Activated T-cell treated with anti-CD3 and anti-CD28 coated beads, Interleukin-2, amount 50 U/mL, for 1 hour (primary cell): ENCODE data around the gene CBL.
A peak's percentile ranks its signal among the peaks of the same experiment; 100 is the strongest.

Experiments used
- DNase-seq: peaks from one replicate; pipeline ENCODE4 v3.0.0-alpha.2; 2020

Gene CBL

GRCh38 chr11:119315131-119316015 is 109.2 kb downstream of the CBL start:
- peak; percentile 66 for DNase-seq

GRCh38 chr11:119316016-119316728 is 110.0 kb downstream of the CBL start:
- DNase-seq = no peak

- DNase-seq = peak; percentile 44
These were observed 110.8 kb downstream of the CBL start, which contains the start of gene MCAM for GRCh38 chr11:119316729-119317591. MCAM (minus strand) TSS chr11:119317130; CDS start chr11:119317101, 29 bp downstream.

- DNase-seq = no peak
These were observed 111.6 kb downstream of the CBL start for GRCh38 chr11:119317592-119318239.

- DNase-seq = no peak
These were observed 112.3 kb downstream of the CBL start for GRCh38 chr11:119318240-119319135.

GRCh38 chr11:119319136-119319699 is 113.1 kb downstream of the CBL start:
- no peak for DNase-seq

- no peak for DNase-seq
These were observed 113.6 kb downstream of the CBL start for GRCh38 chr11:119319700-119320239.

- DNase-seq = no peak
These were observed 114.2 kb downstream of the CBL start for GRCh38 chr11:119320240-119320775.

GRCh38 chr11:119320776-119321524 is 114.8 kb downstream of the CBL start:
- peak; percentile 62 for DNase-seq

GRCh38 chr11:119322360-119322739 is 116.2 kb downstream of the CBL start:
- DNase-seq = no peak

- peak; percentile 13 for DNase-seq
These were observed 116.9 kb downstream of the CBL start for GRCh38 chr11:119322921-119323531.

GRCh38 chr11:119323532-119324033 is 117.4 kb downstream of the CBL start:
- peak; percentile 82 for DNase-seq

- no peak for DNase-seq
These were observed 118.0 kb downstream of the CBL start for GRCh38 chr11:119324189-119324588.

- no peak for DNase-seq
These were observed 123.2 kb downstream of the CBL start for GRCh38 chr11:119329320-119329719.

GRCh38 chr11:119330237-119330636 is 124.1 kb downstream of the CBL start:
- DNase-seq = no peak

GRCh38 chr11:119332111-119332765 is 126.1 kb downstream of the CBL start:
- DNase-seq = no peak

- DNase-seq = peak; percentile 93
These were observed 128.2 kb downstream of the CBL start, which contains the start of gene RNF26 for GRCh38 chr11:119334174-119334930. RNF26 (plus strand) TSS chr11:119334527; CDS start chr11:119335123, 596 bp downstream.
